IPS DF 4.7 (cell line): Measurements from ENCODE around the gene SPO11.
"Not testable (repeated sequence)": the region's sequence is repeated elsewhere in the genome, so short reads cannot be mapped to it uniquely, and the experiment has no call there.

Source experiments
- DNase-seq: peaks from one replicate; pipeline ENCODE4 v3.0.0-alpha.2; 2013; ENCODE audit warnings: low spot score; ENCODE audit errors: extremely low read depth

SPO11 gene

GRCh38 chr20:57332105-57333089 lies 2.8 kb downstream of the SPO11 start:
- no peak for DNase-seq

- DNase-seq: no peak
Observed at GRCh38 chr20:57335392-57335791, 5.8 kb downstream of the SPO11 start.

- no peak for DNase-seq
Observed at GRCh38 chr20:57341663-57342062, 12.1 kb downstream of the SPO11 start.

GRCh38 chr20:57342829-57343228 lies 13.2 kb downstream of the SPO11 start:
- DNase-seq: no peak

- DNase-seq: no peak
Observed at GRCh38 chr20:57346477-57346876, 16.9 kb downstream of the SPO11 start.

GRCh38 chr20:57347393-57347792 lies 17.8 kb downstream of the SPO11 start:
- DNase-seq: no peak

- DNase-seq: not testable (repeated sequence)
Observed at GRCh38 chr20:57348200-57348921, 18.8 kb downstream of the SPO11 start.

GRCh38 chr20:57348922-57349574 lies 19.4 kb downstream of the SPO11 start:
- DNase-seq: not testable (repeated sequence)

DNA sequence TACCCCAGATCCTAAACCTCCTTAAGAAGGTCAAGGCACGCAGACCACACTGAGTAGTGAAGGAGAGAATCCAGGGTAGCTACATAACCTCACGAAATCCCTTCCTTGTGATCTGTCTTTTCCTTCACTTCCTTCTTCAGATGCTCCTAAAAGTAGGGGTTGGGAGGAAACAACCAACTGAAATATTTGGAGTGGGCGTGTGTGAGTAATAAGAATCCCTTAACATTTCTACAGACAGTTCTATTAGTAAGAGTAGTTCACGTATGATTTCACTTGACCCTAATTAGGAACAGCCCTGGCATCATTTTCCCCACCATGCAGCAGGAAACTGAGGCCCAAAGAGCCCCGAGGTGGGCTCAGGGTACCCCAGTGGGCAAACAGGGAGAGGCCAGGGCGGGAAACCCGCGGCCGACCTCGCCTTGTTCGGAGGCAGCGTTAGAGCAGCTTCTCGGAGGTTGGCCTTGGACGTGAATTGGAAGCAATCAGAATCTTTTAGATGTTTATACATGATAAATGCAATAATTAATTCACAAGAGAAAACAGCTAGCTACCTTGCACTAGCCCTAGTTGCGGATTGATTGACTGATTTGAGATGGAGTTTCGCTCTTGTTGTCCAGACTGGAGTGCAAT lies 20.6 kb downstream of the SPO11 start:
- DNase-seq: no peak

DNA sequence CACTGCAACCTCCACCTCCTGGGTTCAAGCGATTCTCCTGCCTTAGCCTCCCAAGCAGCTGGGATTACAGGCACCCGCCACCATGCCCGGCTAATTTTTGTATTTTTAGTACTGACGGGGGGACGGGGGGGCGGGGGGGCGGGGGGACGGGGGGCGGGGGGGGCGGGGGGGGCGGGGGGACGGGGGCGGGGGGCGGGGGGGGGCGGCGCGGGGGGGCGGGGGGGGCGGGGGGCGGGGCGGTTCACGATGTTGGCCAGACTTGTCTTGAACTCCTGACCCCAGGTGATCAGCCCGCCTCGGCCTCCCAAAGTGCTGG lies 21.1 kb downstream of the SPO11 start:
- not testable (repeated sequence) for DNase-seq

GRCh38 chr20:57351042-57351783 lies 21.6 kb downstream of the SPO11 start, which contains the start of gene RAE1:
Gene RAE1 (plus strand): TSS chr20:57351255. CDS start chr20:57354039, 2,784 bp downstream.
- DNase-seq: no peak

- no peak for DNase-seq
Observed at GRCh38 chr20:57352305-57352704, 22.7 kb downstream of the SPO11 start.

DNA sequence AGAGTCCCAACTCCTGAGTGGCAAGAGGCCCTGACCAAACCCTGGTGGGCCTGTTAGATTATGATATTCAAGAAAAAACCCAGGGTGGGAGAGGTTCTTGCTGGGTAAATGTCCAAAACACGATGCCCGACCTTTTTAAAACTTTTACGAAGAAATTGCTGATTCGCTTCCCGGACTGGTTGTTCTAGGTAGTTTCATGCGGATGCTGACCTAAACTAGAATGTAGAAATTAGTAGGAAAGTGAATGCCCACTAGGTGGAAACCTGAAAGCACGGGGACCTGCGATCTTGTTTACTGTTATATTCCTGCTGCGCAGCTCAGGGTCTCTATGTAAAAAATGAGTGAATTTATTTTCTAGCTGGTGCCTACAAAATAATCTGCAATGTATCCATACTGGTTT lies 23.7 kb downstream of the SPO11 start:
- DNase-seq: no peak

GRCh38 chr20:57361517-57361916 lies 31.9 kb downstream of the SPO11 start:
- no peak for DNase-seq

- no peak for DNase-seq
Observed at GRCh38 chr20:57364451-57364850, 34.8 kb downstream of the SPO11 start.

DNA sequence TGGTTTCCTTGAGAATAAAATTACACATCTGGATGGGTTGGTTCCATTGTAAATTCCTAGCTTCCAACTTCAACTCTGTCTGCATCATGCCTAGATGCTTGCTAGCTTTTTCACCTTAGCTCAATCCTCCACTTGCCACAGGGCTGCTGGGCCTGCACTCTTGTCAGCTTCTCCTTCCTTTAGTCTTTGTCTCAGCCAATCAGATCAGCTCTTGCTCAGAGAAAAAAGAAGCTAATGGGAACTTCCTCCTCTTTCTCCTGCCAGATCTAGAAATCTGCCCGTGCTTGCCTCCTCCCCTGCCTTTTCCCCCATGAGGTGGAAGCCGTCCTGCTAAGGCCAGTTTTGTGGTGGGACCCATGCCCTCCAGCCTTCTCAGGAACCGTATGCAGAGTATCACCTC lies 40.0 kb downstream of the SPO11 start:
- no peak for DNase-seq

GRCh38 chr20:57370316-57370715 lies 40.7 kb downstream of the SPO11 start:
- DNase-seq: no peak

GRCh38 chr20:57371363-57371762 lies 41.8 kb downstream of the SPO11 start:
- no peak for DNase-seq

DNA sequence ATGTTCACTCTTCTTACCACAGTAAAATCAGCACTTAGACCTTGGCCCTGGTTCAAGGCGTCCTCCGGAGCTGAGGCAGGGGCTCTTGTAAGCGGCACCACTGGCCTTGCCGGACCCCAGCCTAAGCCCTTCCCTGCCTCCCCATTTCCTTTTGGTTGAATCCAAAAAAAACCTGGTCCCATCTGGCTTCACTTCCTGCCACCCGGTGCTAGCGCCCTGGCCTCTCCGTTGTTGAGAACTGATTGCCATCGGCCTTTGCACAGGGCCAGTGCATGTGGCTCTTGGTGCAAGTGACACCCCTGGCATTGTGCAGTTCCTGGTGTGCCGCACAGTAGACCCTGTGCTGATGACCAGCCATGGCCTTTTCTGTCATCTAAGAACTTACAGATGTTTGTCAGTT lies 42.6 kb downstream of the SPO11 start:
- no peak for DNase-seq

DNA sequence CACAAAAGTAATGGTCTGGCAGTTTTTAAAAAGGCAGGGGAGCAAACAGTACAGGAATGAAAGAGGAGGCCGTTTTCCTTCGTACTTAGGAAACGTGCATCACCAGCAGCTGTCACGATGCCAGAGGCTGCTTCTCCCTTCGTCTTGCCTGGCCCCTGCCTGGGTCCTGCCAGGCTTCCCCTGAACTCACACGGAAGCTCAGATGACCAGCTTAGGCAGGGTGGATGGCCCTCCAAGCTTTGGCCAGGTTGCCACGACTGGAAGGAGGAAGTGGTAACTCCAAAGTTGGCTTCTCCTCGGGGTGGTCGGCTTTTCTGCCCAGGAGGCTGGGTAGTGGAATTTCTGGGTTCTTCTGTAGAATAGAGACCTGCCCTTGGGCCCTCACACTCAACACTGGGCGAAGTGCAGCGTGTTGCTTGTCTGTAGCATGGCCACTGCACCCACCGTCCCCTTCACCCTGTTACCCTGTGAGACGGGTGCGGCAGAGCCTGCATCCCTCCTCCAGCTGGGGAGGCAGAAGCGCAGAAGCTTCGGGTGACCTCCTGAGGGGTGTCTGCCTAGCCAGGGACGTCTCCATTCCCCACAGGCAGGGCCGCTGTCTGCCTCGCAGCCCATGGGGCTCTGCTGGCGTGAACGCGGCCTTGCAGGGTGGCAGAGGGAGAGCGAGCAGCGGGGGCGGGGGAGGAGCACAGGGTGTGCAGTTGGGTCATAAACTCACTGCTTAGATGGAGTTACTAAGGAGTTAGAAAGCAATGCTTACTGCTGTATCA lies 43.2 kb downstream of the SPO11 start:
- DNase-seq: no peak
